HG03159 (cell line): Measurements from ENCODE around the gene TMED6.

ENCODE experiments used
- ATAC-seq: cut with Tn5 transposase; IDR thresholded peaks from one replicate; pipeline ENCODE4 v1.9.1; 2021; ENCODE audit warnings: mild to moderate bottlenecking, moderate library complexity; ENCODE audit not compliant: unreplicated experiment

Gene TMED6

DNA sequence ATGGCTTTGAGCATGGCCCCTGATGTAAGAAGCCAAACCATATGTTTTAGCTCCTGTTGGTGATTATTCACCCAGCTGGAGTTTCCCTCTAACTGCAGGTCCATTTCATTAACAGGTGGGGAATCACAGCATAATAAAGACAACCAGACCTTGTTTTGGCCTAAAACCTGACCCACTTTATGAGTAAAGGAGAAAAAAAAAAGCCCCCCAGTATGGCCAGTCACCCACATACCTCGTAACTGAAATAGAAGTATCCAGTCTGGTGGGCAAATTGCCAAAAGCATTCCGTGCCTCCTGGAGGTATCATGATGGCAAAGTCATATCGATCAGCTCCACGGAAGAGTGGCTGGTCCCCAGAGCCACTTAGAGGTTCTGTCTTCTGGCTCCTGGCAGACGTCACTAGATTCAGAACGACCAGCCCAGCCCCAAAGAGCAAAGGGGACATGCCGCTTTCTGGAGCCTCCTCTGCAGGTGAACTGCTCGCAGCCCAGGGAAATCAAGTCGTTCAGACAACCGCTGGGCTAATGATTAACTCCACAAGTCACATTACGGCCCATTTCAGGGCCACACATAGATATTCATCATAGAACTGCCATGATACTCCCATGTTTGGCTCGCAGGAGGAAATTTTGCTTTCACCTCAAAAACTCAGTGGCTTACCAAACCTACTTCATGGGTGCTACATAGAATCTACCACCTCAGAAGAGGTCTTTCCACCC, at the start of gene TMED6:
Gene TMED6 (minus strand): TSS at position 478 of the 719 bp plus-strand sequence. CDS start 33 bp downstream, at position 445.
- no peak for ATAC-seq

DNA sequence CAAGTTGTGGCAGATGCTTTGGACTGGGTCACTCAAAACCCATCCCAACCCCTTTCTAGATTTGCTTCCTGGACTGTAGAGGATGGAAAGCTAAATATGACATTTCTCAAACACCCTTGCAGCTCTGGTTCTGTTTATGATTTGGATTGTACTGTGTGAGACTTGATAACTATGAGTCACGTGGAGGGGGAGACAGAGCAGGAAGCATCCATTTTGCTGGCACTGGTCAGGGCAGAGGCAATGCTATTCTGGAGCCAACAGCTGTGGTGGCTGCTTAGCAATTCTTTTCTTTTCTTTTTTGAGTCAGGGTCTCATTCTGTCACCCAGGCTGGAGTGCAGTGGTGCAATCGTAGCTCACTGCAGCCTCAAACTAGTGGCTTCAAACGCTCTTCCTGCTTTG, 47.8 kb upstream of the TMED6 start:
- no peak for ATAC-seq

DNA sequence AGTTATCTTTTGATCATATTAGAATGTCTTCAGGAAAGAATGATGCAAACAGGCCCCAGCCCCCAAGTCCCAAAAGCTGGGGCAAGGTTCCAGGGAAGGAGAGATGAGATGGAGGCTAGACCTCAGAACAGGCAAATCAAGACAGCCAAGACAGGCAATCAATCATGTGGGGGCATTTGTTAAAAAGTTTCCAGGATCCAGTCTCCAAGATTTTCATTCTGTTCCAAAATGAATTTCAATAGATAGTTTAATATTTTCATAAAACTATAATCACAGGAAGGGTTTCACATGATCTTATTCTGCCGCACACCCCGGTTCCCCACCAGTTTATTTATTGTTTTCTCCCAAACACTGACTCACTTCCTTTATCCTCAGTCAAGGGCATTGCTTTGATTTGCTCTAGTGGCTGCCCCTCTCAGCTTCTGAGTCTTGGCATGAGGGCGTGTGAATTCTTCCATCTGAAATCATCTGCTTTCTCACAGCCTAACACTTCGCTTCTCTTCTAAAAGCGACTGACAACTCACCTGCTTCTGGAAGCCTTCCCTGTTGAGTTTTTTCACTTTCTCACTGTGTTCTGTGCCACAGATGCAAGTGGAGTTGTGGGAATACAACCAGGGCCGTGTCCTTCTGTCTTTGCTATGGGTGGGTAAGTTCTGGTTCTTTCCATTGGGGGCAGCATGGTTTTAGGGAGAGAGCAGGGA, 46.4 kb upstream of the TMED6 start:
- no peak for ATAC-seq

DNA sequence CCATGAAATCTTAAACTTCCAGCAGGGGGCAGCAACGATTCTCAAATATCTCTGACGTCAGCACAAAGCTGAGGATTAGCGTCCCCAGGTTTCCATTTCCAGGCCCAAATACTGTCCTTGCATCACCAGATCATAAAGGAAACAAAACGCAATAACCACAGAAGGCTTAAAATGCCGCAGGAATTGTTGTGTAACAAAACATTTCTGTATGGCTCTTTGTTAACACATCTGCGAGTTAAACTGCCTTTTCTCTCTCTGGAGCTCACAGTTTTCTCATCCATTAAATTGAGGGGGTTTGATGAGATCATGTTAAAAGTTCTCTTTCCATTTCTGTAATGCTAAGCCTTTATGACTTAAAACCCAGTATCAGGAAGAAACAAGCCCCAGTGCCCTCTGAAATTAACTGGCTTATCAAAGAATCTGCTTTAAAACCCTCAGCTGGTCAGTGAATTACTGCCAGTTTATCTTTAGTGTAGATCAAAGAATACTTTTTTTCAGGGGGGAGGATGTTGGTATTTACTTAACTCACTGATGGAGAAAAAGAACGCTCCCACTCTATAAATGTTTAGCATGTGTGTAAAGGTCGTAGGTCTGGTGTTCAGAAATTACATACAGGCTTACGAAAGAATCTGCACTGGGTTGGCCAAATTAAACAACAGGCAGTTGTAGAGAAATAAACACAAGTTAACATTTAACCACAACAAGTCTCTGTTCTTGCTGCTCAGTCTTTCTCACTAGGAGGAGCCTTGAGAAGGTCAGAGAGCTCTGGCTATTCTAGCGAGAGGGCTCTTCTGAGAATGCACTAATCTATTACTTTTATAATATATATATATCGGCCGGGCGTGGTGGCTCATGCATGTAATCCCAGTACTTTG, 44.8 kb upstream of the TMED6 start:
- ATAC-seq, result no peak

DNA sequence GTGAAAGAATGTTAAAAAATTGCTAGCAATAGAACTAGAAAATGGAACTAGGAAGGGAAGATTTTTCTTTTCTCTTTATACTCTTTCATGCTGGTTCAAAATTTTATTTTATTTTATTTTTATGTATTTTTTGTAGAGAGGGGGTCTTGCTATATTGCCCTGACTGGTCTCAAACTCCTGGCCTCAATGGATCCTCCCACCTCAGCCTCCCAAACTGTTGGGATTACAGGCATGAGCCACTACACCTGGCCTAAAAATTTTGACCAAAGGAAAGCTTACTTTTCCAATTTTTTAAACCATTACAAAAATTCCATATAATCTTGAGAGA, 44.2 kb upstream of the TMED6 start:
- no peak for ATAC-seq

DNA sequence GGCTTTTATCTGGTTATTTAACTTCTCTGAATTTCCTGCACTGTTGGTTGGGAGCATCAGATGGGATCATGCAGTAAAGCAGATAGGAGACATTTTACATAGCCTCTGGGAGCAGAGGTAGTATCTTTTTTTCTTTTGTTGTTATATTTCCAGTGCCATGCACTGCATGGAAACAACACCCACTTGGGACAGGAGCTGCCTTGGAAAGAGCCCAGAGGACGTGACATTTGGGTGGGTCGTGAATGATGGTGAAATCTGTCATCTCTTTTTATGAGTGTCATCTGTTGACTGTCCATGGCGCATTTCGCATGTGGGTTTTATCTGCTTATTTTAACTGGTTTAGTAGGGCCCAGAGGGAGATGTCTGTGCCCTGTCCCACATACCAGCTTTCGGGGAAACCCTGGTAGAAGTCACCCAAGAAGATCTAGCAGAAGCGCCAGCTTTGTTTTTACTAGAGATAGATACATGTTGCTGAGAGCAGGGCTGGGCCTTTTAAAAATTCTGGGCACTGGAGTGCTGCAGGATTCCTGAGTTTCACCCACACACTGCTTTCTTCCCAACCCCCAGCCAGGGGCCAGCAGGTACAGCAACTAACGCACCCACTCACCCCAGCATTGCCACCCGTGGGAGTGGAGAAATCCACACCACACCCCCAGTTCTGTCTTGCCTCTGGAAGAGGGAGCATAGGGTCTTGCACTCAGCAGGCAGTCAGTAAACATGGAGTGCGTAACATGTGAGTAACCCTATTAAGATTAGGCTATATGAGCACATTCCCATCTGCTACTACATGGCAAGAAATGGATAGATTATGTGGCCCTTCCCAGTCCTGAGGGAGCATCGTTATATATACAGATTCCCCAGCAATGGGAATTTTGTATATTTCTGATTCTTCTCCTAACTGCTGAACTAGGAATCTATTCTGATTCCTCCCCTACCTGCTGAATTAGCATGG, 42.6 kb upstream of the TMED6 start:
- no peak for ATAC-seq

DNA sequence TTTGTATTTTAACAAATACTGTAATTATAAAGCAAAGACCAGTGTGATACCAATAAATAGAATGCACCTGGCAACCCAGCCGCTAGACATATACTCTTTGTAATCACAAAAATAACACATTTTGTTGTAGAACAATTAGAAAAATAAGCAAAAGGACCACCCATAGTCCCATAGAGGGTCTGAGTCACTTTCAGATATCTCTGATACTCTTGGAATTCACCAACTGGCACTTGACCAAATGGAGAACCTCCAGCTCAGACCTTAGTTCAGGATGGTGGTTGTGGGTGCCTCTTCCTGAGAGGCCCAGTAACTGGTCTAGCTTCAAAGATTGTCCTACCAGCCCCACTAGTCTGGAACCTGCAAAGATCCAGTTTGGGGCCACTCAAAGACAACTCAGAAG, 35.0 kb upstream of the TMED6 start:
- no peak for ATAC-seq

DNA sequence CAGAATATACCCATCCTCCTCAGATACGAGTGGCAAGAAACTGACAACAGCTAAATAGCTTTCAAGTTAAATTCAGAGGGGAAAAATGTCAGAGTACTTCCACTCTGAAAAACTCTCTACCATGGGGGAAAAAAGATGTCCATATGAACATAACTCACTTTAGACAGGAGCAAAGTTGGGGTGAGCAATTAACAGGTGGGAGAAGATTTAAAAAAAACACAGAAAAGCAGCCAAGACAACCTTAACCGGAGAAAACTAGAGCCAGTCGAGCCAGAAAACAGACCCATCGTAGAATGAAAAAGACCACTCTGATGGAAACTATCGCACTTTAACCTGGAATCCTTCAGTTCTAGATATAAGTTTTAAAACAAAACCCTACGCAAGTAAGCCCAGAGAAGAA, 33.4 kb upstream of the TMED6 start:
- no peak for ATAC-seq

DNA sequence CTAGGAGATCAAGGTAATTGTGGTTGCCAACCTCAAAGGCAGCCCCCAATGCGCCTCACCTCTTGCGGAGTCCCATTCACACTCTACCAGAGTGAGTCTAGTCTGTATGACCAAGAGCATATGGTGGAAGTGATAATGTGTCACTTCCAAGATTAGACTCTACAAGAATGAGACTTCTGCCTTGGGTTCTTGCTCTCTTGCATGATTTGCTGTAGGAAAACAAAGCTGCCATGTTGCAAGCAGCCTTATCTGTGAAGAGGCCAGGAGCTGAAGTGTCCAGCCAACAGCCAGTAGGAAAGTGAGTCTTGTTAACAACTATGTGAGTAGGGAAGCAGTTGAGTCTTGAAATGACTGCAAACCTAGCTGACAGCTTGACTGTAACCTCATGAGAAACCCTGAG, 30.8 kb upstream of the TMED6 start:
- no peak for ATAC-seq

DNA sequence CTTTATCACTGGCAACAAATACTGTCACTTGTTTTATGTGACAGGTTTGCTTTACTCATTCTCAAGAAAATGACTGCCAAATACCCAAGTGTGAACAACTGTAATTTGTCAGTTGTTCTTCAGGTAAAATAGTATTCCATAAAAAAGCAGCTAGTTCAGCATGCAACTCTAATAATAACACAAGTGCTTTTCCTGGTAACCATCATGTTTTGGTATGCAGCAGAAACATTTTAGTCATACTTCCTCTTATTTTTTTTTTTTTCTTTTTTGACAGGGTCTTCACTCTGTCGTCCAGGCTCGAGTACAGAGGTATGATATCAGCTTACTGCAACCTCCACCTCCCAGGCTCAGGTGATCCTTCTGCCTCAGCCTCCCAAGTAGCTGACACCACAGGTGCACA, 29.6 kb upstream of the TMED6 start:
- ATAC-seq, result no peak

DNA sequence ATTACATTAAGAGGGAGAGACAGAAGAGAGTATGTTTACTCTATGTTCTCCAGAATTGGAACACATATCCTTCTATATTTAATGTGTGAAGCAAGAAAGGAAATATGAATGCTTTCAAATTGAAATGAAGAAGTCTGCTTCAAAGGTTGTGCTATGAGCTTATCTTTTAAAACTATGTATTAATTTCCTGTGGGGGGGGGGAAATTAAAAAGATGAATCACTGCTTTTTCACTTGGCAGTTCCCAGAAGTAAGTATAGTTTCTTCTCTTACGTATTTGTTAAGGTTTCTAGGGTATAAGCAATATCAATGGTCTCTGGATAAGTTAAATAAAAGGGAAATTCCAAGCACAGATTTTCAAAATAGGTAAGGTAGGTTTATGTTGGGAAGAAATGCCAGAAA, 27.2 kb upstream of the TMED6 start:
- no peak for ATAC-seq

DNA sequence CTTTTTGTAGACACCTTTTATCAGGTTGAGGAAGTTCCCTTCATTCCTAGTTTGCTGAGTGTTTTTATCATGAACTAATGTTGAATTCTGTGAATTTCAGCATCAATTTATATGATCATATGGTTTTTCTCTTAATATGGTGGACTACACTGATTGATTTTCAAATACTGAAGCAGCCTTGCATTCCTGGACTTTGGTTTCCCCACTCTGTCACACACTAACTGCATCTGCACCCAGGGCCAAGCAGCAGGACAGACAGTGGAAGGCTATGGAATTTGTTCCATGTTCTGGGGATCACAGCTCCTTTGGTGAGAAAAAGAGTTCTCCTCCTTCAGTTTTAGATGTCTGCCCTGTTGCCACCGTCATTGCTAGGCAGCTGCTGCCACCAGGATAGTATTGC, 26.4 kb upstream of the TMED6 start:
- ATAC-seq, result no peak

DNA sequence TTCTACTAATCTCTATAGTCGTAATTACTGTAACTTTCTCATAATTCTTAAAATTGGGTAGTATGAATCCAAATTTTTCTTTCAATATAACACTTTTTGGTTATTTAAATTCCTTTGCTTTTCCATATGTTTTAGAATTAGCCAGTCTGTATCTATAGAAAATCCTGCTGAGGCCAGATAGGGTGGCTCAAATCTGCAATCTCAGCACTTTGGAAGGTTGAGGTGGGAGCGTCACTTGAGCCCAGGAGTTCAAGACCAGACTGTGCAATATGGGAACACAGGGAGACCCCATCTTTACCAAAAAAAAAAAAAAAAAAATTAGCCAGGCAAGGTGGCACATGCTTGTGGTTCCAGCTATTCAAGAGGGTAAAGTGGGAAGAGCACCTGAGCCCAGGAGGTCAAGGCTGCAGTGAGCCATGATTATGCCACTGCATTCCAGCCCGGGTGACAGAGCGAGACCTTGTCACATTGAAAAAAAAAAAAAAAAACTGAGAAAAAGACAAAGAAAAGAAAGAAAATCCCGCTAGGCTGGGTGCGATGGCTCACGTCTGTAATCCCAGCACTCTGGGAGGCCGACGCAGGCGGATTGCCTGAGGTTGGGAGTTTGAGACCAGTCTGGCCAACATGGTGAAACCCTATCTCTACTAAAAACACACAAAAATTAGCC, 24.9 kb upstream of the TMED6 start:
- ATAC-seq, result no peak

DNA sequence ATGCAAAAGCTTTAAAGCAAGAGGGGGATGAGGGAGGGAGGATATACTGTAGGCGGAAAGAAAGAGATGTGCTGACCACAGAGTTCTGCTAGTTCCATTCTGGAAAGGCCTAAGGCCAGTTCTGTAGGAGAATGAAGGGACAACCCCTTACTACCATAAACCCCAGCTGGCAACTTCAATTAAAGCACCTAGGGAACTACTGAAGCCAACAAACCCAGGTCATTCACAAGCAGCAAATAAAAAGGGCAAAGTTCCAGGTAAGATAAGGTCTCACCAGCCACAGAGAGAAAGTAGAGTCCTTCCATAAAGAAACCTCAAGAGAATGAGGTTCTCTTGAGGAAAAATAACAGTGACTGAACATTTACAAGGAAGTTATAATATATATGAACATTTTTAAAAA, 21.4 kb upstream of the TMED6 start:
- ATAC-seq, result no peak

DNA sequence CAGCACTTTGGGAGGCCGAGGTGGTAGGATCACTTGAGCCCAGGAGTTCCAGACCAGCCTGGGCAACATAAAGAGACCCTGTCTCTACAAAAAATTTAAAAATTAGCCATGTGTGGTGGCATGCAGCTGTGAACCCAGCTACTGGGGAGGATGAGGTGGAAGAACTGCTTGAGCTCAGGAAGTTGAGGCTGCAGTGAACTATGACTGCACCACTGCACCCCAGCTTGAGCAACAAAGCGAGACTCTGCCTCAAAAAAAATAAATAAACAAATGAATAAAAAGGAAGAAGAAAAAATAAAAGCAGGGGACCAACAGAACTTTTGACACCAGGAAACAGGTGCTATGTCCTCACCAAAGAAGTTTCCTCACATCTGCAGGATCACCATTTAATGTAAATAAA, 20.0 kb upstream of the TMED6 start:
- no peak for ATAC-seq

DNA sequence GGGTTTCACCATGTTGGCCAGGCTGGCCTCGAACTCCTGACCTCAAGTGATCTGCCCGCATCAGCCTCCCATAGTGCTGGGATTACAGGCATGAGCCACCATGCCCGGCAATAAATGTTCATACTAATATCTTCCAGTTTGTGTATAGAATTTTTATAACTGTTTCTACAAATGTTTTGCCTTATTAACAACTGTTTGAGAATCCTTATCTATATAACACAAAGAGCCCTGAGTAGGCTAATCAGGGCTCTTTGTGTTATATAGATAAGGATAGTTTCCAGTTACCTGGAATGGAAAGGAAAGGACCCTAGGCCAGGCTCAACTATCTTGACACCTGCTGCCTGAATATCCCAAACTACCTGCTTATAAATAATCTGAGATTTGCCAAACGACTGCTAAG, 17.3 kb upstream of the TMED6 start:
- no peak for ATAC-seq

DNA sequence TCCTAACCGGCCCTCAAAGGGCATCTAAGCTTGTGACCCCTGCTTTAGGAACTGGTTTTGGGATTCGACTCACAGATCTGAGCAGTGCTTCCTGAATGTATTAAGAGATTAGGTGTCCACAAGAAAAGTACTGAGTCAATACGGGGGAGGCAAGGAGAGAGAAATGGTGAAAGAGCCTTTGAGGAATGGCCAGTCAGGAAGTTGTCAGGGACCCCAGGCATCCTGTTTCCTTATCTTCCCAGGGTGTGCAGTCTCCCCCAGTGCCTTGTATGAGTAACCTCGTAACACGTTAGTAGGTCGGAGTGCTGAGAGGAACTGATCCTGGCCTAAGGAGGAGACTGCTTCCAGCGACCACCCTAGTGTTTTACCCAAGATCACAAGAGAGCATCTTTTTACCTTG, 16.4 kb upstream of the TMED6 start:
- no peak for ATAC-seq

DNA sequence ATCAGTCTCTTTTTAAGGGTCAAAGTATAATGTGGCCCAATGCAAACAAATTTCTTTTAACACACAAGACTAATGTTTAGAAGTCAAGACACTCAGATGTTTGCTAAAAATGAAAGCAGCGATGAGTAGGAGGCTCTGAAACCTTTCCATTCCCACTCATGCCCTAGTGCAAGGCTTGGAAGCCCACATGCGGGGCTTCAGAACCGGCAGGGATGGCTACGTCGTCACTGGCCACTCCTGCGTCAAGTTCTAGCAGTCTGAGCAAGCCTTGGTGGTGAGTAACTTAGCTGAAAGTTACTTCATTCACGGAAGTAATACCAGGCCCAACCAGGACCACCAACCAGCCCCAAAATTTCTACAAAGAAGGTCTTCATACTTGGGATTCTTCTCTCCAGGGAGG, 14.8 kb upstream of the TMED6 start:
- no peak for ATAC-seq

DNA sequence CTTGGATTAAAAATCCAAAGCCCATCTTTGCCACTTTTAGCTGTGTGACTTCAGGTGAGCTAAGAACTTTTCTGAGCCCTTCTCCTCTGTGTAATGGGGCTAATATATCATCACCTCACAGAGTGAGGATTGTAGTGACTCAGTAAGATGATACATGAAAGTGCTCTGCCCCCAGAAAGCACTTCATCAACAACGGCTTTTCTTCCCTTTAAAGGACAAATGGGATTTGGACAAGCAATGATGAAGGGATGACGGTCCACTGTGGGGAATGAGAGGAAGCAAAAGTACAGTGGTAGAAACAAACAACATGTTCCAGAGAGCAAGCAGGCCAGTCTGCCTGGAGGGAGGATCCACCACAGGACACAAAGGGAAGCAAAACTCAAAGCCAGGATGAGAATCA, 14.3 kb upstream of the TMED6 start:
- no peak for ATAC-seq

DNA sequence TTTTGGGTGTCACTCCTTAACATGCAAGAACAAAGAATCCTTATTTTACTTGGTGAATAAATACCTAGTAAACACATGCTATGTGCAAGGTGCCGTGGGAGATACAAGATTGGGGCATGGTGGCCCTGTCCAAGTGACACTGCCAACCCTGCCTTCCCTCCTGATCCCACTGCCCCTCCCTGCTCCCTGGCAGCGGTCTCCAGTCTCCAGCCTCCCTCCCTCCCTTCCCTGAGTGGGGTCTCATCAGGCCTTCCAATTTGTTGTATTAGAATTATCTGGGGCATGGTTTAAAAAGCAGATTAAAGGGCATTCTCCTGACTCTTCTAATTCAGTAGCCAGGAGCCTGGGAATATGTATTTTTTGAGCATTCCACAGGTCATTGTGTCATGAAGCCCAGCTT, 12.5 kb upstream of the TMED6 start:
- ATAC-seq, result no peak
